Inferior parietal cortex (tissue), 1 donor: ENCODE results near the gene TWF2.

ENCODE experiments used
- DNase-seq: peaks from one replicate; pipeline ENCODE4 v3.0.0-alpha.2; 2016; ENCODE audit errors: extremely low spot score

TWF2 gene

DNA sequence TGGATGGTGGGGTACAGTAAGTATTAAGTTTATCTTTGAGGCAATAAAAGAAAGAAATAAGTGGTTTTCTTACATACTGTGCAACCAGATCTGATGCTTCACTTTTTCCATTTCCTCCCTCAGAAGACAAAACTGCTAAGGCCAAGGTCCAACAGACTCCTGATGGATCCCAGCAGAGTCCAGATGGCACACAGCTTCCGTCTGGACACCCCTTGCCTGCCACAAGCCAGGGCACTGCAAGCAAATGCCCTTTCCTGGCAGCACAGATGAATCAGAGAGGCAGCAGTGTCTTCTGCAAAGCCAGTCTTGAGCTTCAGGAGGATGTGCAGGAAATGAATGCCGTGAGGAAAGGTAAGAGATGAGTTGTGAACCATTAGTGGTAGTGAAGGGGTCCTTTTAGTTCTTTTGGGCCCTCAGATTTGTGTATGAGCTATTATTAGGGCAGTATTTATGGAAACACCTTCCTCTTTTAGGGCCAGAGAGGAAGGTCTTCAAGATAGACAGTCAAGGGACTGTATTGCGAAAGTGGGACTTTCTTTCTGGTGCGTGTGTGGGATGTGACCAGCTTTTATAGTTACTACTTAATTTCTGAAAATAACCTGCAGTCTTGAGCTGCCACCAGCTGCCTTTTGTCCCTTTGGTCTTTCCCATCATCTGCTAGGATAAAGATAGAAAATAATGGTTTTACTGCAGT lies 36.4 kb downstream of the TWF2 start:
- no peak for DNase-seq

DNA sequence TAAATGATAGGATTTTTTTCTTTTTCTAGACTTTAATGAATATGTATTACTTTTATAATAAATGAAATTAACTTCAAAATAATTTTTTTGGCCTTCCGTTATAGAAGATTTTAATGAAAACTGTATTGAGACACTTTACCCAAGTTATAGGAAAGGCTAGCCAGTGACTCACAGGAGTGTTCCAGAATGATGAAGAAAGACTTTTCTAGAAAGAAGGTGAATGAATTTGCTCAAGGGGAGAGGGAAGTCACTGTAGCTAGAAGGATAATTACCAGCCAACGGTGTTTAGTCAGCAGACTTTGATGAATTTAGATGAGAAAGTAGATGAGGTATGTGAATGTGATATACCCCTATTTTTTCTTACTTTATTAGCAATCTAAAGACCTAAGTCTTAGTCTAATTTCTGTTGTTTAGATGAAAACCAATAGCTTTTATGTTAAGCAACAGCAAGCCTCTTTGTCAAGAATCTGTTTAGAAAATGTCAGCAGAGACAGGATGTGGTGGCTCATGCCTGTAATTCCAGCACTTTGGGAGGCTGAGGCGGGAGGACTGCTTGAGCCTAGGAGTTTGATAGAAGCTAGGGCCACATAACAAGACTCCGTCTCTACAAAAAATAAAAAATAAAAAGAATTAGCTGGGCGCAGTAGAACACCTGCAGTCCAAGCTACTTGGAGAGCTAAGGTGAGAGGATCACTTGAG lies 37.8 kb downstream of the TWF2 start:
- no peak for DNase-seq

DNA sequence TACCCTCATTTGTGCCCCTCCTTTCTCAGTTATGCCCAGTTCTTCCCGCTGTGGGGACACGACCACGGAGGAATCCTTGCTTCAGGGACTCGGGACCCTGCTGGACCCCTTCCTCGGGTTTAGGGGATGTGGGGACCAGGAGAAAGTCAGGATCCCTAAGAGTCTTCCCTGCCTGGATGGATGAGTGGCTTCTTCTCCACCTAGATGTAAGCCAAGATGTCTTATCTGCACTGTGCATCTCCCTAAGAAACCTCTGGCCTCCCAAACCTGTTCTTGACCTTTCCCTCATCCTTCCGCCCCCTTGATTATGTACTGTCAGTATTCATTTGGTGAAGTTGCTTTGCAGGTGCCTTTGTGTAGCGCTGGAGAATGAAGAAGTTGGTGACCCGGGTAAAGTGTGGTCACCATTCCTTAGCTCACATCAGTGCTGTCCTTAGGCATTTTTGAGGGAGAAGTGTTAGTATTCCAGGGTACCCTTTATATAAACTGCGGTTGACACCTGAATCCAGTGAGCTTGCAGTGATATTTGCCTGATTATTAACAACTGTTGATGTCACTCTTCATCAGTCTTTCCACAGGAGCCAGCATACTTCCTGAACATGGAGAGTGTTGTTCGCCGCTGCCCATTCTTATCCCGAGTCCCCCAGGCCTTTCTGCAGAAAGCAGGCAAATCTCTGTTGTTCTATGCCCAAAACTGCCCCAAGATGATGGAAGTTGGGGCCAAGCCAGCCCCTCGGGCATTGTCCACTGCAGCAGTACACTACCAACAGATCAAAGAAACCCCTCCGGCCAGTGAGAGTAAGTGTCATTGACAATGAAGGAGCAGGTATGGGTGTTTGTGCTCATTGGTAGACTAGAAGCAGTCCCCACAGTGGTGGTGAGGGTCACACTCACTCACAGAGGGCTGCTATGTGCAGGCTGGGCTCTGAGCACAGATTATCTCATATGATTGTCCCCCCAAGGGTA lies 40.0 kb downstream of the TWF2 start:
- no peak for DNase-seq

DNA sequence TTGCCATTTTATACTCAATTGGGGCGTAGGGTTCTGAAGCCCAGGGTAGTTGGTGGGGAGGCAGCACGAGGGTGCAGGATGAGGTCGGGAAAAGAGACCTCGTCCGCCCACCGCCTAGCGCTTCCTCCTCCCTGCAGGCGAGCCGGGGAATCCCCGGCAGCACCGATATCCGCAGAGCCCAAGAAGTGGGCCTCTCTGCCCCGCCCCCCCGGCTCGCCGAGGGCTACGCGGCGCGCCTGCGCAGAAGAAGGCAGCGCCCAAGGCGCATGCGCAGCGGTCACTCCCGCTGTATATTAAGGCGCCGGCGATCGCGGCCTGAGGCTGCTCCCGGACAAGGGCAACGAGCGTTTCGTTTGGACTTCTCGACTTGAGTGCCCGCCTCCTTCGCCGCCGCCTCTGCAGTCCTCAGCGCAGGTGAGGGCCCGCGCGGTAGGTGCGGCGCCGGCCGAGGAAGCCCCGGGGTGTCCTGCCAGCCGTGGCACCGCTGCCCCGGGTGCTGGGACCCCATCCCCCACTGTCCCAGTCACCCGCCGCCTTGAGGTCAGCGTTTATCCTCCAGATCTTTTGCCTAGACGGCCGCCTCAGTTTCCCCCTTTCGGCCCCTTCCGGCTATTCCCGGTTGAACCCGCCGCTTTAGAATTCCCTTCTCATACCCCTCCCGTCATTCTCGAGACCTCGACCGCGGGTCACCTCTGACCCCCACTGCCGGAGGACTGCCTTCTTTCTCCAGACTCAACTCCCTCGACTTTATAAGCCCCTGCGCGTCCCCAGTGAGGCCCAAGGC lies 40.9 kb downstream of the TWF2 start, which contains the start of gene ALAS1:
ALAS1 (plus strand) TSS at position 319 of the 784 bp plus-strand sequence. CDS start 1,082 bp downstream, outside the sequence.
- DNase-seq, result peak; percentile 94

DNA sequence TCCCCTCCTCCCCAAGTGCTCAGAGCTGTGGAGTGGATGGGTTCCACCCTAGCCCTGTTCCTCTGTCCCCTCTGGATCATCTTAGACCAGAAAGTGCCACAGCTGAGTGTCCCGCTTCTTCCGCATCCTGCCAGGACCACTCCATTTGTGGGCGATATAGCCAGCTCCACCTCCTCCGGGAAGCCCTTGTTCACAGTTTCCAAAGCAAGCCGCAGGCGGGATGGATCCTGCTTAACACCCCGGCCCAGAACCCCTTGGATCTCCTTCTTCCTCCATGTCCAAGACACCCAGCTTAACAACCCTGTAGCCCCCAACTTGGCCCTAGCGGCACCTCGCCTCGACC lies 41.5 kb downstream of the TWF2 start:
- DNase-seq, result peak; percentile 18

DNA sequence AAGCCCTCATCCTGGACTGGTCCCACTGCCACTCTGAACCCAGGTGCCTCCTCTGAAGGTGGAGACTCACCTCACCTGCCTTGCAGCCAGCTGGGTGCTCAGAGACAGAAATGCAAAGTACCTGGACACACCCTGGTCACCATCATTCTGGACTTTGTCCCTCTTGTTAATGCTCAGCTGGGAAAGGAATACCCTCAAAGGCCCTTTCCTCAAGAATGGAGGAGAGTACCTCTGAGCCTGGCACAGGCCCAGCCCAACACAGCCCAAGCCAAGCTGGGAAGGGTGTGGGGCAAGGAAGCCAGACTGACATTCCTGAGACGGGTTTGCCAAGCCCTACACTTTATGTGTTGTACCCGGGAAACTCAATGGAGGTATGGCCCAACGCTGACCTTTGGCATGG lies 42.0 kb downstream of the TWF2 start:
- DNase-seq, result no peak

DNA sequence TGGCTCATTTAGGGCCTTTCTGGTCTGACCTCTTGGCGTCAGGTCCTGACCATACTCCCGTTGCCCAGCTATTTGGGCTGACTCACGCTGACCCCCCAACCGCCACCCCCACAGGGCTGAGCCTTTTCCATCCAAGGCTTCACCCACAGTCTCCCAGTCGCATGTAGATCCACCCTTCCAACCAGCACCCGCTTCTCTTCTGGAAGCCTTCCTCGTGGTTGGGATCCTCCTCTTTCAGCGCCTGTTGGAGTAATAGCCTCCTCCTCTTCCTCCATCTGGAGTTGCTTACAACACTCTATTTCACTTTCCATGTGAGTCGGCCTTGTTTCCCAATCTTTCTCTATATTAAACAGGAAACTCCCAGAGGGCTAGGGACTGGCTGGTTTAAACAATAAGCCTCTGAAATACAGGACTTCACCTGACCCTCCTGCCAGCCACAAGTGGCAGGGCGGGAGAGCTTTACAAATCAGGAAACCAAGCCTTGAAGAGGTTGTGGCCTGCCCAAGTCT lies 43.1 kb downstream of the TWF2 start:
- no peak for DNase-seq

DNA sequence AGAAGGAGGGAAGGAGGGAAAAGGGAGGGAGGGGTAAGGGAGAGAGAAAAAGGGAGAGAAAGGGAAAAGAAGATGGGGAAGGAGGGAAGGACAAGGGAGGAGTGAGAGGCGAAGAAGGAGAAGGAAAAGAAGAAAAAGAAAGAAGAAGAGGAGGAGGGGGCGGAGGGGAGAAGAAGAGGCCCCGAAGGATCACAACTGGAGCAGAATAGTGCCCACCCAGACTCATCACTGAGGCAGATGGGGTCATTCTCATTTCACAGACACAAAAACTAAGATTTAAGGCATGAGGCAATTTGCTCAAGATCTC lies 43.7 kb downstream of the TWF2 start:
- no peak for DNase-seq

DNA sequence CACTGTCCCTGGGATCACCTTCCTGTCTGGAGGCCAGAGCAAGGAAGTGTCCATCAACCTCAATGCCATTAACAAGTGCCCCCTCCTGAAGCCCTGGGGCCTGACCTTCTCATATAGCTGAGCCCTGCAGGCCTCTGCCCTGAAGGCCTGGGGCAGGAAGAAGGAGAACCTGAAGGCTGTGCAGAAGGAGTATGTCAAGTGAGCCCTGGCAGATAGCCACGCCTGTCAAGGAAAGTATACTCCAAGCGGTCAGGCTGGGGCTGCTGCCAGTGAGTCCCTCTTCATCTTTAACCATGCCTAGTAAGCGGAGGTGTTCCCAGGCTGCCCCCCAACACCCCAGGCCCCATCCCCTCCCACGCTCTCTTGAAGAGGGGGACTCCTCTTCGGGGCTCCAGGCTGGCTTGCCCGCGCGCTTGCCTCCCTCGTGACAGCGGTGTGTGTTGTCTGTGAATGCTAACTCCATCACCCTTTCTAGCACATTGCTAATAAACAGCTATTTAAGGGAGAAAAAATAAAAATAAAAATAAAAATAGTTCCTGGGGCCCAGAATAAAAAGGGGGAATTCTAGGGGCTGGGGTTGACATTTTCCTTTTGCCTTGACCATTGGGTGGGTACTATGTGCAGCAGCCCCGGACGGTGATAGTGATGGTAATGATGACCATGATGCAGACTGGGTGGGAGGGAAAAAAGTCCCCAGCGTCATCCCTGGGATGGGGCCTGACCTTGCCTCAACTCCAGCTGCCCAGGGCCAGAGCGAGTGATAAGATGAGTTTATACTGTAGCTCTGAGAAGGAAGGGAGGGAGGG lies 44.3 kb downstream of the TWF2 start:
- DNase-seq, result no peak

DNA sequence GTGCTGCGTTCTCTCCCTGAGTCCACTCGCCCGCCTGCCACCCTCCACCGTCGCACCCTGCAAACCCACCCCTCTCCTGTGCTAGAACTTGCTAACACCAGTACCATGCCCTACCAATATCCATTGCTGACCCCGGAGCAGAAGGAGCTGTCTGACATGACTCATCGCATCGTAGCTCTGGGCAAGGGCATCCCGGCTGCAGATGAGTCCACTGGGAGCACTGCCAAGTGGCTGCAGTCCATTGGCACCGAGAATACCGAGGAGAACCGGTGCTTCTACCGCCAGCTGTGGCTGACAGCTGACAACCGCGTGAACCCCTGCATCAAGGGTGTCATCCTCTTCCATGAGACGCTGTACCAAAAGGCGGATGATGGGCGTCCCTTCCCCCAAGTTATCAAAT lies 45.9 kb downstream of the TWF2 start:
- peak; percentile 52 for DNase-seq

DNA sequence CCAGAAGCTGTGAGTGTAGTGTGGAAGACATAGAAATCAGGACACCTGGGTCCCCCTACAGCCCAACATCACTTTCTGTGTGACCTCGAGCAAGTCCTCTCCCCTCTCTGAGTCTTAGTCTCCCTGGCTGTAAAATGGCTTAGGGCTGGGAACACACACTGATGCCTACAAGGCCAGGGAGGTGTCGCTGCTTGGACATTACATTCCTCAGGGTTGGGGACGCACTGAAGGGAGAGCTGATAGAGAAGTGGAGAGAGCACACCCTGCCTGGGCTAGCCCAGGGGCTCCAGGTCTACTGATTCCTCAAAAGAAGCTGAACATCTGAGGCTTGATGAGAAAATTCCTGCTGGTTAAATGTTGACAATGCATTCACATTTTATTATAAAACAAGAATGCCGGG lies 47.3 kb downstream of the TWF2 start:
- DNase-seq, result no peak

DNA sequence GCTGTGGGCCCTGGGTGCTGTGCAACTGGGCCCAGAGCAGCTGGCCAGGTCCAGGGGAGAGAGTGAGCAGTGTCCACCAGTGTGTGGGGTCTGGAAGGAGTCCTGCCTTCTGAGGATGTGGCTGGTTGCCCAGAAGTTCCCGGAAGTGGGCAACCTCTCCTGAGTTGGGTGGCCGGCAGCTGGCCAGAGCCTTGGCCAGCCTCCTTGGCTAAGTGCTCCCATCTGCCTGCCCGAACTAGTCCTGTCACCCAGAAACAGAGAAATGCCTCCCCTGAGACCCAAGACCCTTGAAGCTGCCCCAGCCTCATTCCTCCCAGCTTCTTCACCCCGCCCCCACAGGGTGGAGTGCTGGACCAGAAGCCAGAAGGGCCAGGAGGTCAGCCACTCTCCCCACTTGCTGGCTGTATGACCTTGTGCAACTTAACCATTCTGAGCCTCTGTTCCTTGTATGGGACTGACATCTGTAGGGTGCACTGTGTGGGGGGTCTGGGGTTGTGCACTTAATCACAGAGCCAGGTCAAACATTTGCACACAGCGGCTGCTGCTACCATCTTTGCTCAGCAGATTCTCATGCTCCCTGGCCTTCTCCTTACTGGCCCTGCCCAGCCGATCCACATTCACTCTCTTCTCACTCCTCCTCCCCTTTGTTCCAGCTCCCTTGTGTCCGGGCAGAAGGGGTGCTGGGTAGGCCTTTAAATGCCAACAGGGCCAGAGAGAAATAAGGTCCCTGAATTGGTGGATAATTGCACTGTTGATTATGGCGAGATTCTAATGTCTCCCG lies 48.5 kb downstream of the TWF2 start:
- no peak for DNase-seq

DNA sequence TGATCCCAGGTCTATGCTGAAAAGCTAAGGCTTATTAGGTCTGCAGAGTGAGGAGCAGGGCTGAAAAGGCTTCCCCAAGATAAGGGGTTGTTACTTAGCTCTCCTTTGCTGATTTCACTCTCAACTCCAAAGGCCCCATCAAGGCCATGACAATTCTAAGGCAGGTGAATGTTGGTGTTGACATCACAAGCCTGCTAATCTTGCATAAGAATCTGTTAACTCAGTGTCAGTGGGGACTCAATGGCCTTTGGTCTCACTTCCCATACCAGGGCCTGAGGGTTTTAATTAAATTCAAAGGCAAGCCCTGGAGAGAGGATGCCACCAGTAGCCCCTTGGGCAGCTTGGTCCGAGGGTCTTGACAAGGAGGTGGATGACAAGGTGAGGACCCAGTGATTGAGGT lies 50.4 kb downstream of the TWF2 start:
- no peak for DNase-seq

DNA sequence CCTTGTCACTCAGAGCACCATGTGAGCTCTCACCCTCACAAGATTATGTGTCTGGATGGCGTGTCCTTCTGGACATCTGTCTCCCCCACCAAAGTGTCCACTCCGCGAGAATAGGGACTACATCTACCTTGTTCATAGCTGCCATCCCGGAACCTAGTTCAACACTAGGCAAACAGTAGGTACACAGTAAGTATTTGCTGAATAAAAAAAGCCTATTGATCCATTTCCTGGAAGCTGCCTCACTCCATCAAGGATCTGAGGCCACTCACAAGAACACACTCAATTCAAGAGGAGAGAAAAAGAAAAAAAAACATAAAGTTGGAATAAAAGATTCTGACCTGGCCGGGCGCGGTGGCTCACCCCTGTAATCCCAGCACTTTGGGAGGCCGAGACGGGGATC lies 52.2 kb downstream of the TWF2 start:
- DNase-seq, result no peak

DNA sequence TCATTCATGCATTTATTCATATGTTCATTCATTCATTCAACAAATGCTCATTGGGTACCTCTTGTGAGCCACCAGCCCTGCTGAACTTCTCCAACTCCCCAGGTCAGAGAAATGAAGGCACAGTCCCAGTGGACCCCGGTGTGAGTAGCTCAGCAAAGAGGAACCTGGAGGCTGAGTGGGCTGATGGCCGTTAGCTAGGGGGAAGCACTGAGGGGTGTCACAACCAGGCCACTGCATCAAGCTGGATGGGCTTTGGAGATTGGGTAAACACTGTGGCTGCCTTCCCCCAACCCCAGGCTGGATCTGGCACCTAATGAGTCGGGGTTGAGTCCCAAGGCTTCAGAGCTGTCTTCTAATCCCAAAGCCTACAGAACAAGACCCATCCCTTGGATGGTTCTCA lies 53.1 kb downstream of the TWF2 start:
- DNase-seq, result no peak

DNA sequence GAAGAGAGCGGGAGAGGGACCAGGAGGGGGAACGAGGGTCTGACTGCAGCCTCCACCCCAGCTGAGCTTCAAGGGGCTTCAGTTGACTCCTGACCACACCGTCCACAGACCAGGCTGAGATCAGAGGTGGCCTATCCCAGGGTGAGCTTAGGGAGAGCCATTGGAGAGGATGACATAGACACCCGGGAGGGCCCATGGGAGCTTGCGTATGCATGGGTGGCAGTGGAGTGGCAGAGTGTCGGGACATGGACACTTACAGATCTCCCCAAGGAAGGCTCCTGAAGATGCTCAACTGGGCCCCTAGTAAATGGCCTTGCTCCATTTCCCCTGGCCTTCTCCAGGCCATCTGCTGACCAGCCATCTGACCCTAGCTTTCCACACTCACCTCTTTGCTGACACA lies 53.6 kb downstream of the TWF2 start:
- DNase-seq, result no peak

DNA sequence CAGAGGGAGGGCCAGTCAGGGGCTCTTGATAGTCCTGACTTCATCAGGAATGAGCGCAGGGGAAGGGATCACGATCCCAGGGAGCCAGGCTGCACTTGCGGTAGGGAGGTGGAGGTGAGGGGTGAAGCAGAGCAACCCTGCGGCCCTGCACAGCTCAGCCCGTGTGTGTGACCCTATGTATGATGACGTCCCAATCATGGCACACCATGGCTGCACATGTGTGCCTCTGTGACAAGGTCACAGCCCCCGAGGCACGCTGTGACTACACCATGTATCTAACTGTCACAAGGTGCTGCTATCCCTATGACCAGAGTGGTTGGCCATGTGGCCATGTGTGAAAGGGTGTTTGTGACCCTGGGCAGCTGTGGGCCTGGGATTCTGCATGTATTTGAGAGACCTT lies 54.3 kb downstream of the TWF2 start:
- DNase-seq, result no peak

DNA sequence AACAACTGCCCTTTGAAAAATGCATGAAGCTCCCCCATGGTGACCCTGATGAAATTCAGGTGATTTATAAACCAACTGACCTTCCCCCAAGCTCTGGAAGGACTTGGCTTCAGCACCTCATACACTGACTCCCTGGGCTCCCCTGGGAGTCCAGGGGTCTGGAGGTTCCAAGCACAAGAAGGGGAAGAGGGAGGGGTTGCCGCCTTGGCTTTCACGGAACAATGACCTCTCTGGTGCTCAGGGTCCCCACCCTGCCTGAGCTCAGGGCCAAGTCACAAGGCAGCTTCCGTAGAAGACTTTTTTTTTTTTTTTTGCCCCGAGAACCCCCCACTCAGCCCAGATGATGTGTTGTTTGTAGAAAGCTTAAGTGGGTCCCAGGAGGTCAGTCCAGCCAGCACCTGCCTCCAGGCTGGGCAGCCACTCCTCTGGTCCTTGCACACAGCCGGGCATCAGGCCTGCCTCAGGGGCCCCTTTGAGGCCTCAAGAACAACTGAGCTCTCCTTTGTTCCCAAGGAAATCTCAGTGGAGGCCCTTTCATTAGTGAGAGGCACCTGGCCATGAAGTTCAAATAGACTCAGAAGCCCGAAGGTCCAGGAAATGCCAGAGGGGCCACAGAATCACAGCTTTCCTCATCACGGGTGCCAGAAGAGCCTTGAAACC lies 55.0 kb downstream of the TWF2 start:
- DNase-seq, result no peak

DNA sequence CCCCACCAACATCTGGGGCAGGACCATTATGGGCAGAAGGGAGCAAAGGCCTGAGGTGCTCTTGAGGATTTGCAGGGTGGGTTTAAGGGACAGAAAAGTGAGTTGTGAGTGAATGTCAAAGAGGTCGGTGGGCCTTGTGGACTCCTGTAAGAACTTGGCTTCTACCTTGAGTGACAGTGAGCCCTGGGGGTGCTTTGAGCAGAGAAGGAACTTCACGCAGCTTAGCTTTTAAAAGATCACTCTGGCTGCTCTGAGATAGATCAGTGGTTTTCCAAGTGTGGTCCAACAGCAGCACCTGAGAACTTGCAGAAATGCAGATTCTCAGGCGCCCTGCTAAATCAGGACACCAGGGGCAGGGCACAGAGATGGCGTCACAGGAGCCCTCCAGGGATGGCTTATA lies 56.3 kb downstream of the TWF2 start:
- no peak for DNase-seq

DNA sequence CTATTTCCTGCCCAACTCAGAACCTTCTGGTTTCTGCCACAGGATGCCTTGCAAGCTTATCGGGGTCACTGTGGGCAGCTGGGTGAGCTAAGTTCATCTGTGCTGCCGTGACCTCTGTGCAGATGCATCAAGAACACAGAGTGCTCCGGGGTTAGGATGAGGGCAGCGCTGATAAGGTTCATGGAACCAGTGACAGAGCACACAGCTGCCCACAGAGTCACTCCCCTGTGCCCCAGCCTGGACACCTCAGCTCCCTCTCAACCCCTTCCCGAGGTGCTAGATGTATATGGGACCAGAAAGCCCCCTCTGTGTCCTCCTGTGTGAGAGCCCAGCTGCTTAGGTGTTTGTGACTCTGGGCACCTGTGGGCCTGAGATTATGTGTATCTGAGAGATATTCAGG lies 56.8 kb downstream of the TWF2 start:
- no peak for DNase-seq
